ENCODE measurements around the gene LRRC3. TPM values are rescaled to one million over a fixed set of nuclear protein-coding genes. Genes with fewer than 3 reads are reported as not detected.

The LRRC3 gene
- total RNA-seq, 2 experiments from 2014 or later = 0.55 to 0.61 TPM

DNA sequence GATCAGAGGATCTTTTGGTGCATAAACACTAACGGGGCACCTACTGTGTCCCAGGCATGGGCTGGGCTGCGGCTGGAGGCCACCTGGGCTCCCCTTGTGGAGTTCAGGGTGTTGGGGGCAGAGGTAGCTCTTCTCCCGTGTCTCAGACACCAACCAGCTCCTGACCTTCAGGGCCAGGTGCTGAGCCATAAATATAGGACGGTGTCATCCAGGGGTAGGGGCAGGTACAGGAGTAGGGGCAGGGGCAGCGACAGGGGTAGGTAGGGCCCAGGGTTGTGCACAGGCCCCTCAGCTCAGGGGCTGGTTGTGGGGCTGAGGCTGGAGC is 18.0 kb upstream of the LRRC3 start:
- Mint-ChIP-seq H3K27me3 (no peaks in the 10 kb centered on the region), H3K4me3 (no peak overlapping the region), H3K36me3 (ENCODE audit: low read depth) (no peaks in the 10 kb centered on the region), H3K9me3 (no peaks in the 10 kb centered on the region), H3K27ac (no peak overlapping the region), H3K4me1 (ENCODE audit: low read depth) (no peaks in the 10 kb centered on the region)
- DNase-seq = no peak
- ATAC-seq (ENCODE audit: poor library complexity) = no peak
- no peaks in the 10 kb centered on the region for H3K27me3 ChIP-seq (ENCODE audit: control insufficient read depth in 1 of 2, insufficient read depth in 2 of 2, low read length in 2 of 2)
- H3K36me3 ChIP-seq (ENCODE audit: insufficient read depth, low read length) = no peaks in the 10 kb centered on the region
- H3K27ac ChIP-seq (ENCODE audit: low read depth in 1 of 2, low read length in 2 of 2) = no peak overlapping the region
- TF ChIP-seq, protein P1, sequence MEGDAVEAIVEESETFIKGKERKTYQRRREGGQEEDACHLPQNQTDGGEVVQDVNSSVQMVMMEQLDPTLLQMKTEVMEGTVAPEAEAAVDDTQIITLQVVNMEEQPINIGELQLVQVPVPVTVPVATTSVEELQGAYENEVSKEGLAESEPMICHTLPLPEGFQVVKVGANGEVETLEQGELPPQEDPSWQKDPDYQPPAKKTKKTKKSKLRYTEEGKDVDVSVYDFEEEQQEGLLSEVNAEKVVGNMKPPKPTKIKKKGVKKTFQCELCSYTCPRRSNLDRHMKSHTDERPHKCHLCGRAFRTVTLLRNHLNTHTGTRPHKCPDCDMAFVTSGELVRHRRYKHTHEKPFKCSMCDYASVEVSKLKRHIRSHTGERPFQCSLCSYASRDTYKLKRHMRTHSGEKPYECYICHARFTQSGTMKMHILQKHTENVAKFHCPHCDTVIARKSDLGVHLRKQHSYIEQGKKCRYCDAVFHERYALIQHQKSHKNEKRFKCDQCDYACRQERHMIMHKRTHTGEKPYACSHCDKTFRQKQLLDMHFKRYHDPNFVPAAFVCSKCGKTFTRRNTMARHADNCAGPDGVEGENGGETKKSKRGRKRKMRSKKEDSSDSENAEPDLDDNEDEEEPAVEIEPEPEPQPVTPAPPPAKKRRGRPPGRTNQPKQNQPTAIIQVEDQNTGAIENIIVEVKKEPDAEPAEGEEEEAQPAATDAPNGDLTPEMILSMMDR (IDR thresholded peaks at IDR 0.05) = no peak
- ChIA-PET CTCF (no interaction called here), POLR2A (no interaction called here)
- no peaks in the 10 kb centered on the region for H3K9me3 ChIP-seq (ENCODE audit: control insufficient read depth in 1 of 2, insufficient read depth in 1 of 2, low read length in 2 of 2)
- H3K4me1 ChIP-seq (ENCODE audit: insufficient read depth, low read length) = no peaks in the 10 kb centered on the region
- intact Hi-C loops (cut with DNase I, micrococcal nuclease) = no loop called here
- no peak overlapping the region for H3K4me3 ChIP-seq (ENCODE audit: low read length)

DNA sequence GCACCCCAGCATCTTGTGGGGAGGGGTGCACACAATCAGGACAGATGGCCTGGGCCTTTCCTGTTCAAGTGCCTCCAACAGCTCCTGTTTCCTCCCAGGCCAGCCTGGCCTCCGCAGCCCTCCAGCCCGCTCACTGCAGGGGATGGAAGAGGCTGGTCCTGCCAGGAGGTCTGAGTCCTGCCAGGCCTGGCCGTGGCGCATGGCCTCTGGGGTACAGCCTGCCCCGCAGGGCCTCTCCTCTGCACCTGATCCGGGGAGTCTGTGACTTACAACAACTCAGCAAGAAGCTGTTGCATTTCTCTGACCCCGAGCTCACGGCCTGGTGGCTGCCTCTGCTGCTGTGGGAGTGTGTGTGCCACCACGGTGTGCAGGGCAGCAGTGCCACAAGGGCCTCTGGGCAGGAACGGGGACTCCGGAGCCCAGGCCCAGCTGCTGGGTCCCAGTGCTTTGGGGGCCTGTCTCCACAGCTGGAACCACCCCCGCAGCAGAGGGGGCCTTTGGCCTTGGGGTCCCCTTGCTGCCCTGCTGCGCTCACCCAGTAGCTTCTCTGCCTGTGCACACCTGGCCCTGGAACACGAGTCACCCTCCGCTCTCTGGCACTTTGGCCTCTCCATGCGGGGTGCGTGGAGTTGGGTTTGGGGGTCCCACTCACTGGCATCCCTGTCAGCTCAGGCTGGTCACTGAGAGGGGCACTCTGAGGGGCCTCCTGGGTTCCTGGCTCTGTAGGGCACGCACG is 17.4 kb upstream of the LRRC3 start:
- no peak overlapping the region for H3K27ac Mint-ChIP-seq
- CTCF ChIA-PET = no interaction called here
- Histone ChIP-seq H3K36me3 (ENCODE audit: insufficient read depth, low read length) (no peaks in the 10 kb centered on the region), H3K27me3 (ENCODE audit: control insufficient read depth in 1 of 2, insufficient read depth in 2 of 2, low read length in 2 of 2) (no peaks in the 10 kb centered on the region), H3K9me3 (ENCODE audit: control insufficient read depth in 1 of 2, insufficient read depth in 1 of 2, low read length in 2 of 2) (no peaks in the 10 kb centered on the region), H3K4me3 (ENCODE audit: low read length) (no peak overlapping the region), H3K4me1 (ENCODE audit: insufficient read depth, low read length) (no peaks in the 10 kb centered on the region), H3K27ac (ENCODE audit: low read depth in 1 of 2, low read length in 2 of 2) (no peak overlapping the region)
- H3K9me3 Mint-ChIP-seq = no peaks in the 10 kb centered on the region
- H3K27me3 Mint-ChIP-seq = no peaks in the 10 kb centered on the region
- TF ChIP-seq, protein P1 (IDR thresholded peaks at IDR 0.05) = no peak
- ATAC-seq (ENCODE audit: poor library complexity) = no peak
- no peak for DNase-seq
- H3K4me1 Mint-ChIP-seq (ENCODE audit: low read depth) = no peaks in the 10 kb centered on the region
- POLR2A ChIA-PET = no interaction called here
- intact Hi-C loops (cut with DNase I, micrococcal nuclease) = no loop called here
- H3K36me3 Mint-ChIP-seq (ENCODE audit: low read depth) = no peaks in the 10 kb centered on the region
- H3K4me3 Mint-ChIP-seq = no peak overlapping the region

DNA sequence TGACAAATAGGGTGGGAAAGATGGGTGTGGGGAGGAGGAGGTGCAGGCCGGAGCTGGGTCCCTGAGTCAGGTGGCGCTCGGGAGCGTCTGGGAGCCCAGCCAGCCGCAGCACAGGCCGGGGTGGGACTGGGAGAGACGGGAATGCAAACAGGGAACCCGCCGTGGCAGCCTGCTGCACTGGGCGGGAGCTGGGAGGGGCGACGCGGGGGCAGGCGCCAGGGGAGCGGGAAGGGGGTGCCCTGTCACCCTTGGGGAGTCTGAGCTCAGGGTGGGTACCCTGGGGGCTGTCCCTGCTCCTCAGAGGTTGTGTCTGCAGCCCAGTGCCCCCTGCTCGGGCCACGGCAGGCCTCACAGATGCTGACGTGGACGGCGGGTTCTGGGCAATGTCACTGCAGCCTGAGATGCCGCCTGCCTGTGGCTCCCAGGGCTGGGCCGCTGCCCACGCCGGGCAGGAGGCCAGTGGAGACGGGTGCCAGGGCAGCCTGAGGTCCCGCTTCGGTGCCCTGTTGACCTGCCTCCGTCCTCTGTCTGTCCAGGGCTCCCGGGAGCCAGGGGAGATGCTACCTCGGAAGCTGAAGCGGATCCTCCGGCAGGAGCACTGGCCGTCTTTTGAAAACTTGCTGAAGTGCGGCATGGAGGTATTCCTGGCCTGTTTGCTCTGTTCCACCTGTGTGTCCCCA is 16.6 kb upstream of the LRRC3 start:
- H3K4me1 Mint-ChIP-seq (ENCODE audit: low read depth) = no peaks in the 10 kb centered on the region
- no peaks in the 10 kb centered on the region for H3K36me3 ChIP-seq (ENCODE audit: insufficient read depth, low read length)
- H3K27me3 Mint-ChIP-seq = no peaks in the 10 kb centered on the region
- no peaks in the 10 kb centered on the region for H3K9me3 Mint-ChIP-seq
- ATAC-seq (ENCODE audit: poor library complexity) (no peak), DNase-seq (no peak)
- no peaks in the 10 kb centered on the region for H3K36me3 Mint-ChIP-seq (ENCODE audit: low read depth)
- intact Hi-C loops (cut with DNase I, micrococcal nuclease) = no loop called here
- H3K27ac Mint-ChIP-seq = no peak overlapping the region
- ChIA-PET POLR2A (no interaction called here), CTCF (no interaction called here)
- H3K4me3 Mint-ChIP-seq = no peak overlapping the region
- no peaks in the 10 kb centered on the region for H3K27me3 ChIP-seq (ENCODE audit: control insufficient read depth in 1 of 2, insufficient read depth in 2 of 2, low read length in 2 of 2)
- peaks cover 0 to 2% of the 10 kb centered on the region in 2 experiments for H3K9me3 ChIP-seq (ENCODE audit: control insufficient read depth in 1 of 2, insufficient read depth in 1 of 2, low read length in 2 of 2)
- no peak overlapping the region for H3K27ac ChIP-seq (ENCODE audit: low read depth in 1 of 2, low read length in 2 of 2)
- H3K4me1 ChIP-seq (ENCODE audit: insufficient read depth, low read length) = no peaks in the 10 kb centered on the region
- TF ChIP-seq, protein P1 (IDR thresholded peaks at IDR 0.05) = no peak
- H3K4me3 ChIP-seq (ENCODE audit: low read length) = no peak overlapping the region
